OCI-LY1 (cell line): Measurements from ENCODE around the gene UGGT1.

Experiments used
- H2AFZ ChIP-seq: fragments of 200-600 bp; sonication (generic), shearing (Covaris generic); 2 replicates; pipeline ENCODE4 v1.6.0; 2014; ENCODE audit warnings: antibody characterized with exemption, mild to moderate bottlenecking, low read length
- H3F3A ChIP-seq: fragments of 200-600 bp; sonication (generic), shearing (Covaris generic); 2 replicates; pipeline ENCODE4 v1.6.0; 2014; ENCODE audit warnings: mild to moderate bottlenecking, antibody characterized with exemption, low read length, moderate library complexity; ENCODE audit not compliant: insufficient read depth
- H3K27ac ChIP-seq: fragments of 200-600 bp; sonication (generic); 2 replicates; pipeline ENCODE4 v1.5.1; 2014; ENCODE audit warnings: low read length, mixed run types, mild to moderate bottlenecking, low read depth; ENCODE audit not compliant: poor library complexity, severe bottlenecking
- H3K27me3 ChIP-seq: fragments of 200-600 bp; sonication (generic); 2 replicates; pipeline ENCODE4 v1.6.0; 2014; ENCODE audit warnings: antibody characterized with exemption, mild to moderate bottlenecking, low read length, moderate library complexity; ENCODE audit not compliant: insufficient read depth
- H3K36me3 ChIP-seq: fragments of 200-600 bp; sonication (generic); 2 replicates; pipeline ENCODE4 v1.6.1; 2014; ENCODE audit warnings: mild to moderate bottlenecking, antibody characterized with exemption, low read length, moderate library complexity, mixed read lengths; ENCODE audit not compliant: insufficient read depth
- H3K4me1 ChIP-seq: fragments of 200-600 bp; sonication (generic); 2 replicates; pipeline ENCODE4 v1.5.1; 2014; ENCODE audit warnings: mild to moderate bottlenecking, low read length, moderate library complexity; ENCODE audit not compliant: insufficient read depth, severe bottlenecking
- H3K4me2 ChIP-seq: fragments of 200-600 bp; sonication (generic), shearing (Covaris generic); 2 replicates; pipeline ENCODE4 v1.6.1; 2014; ENCODE audit warnings: low read length
- H3K4me3 ChIP-seq: fragments of 200-600 bp; sonication (generic); 2 replicates; pipeline ENCODE4 v1.5.1; 2014; ENCODE audit warnings: low read length, low read depth, mild to moderate bottlenecking, mixed read lengths; ENCODE audit not compliant: poor library complexity, severe bottlenecking
- H3K79me2 ChIP-seq: fragments of 200-600 bp; shearing (Covaris generic); 2 replicates; pipeline ENCODE4 v1.6.1; 2016; ENCODE audit warnings: mixed run types, low read length, mixed read lengths; ENCODE audit not compliant: insufficient read depth
- H3K9ac ChIP-seq: fragments of 200-600 bp; sonication (generic), shearing (Covaris generic); 2 replicates; pipeline ENCODE4 v1.6.1; 2014; ENCODE audit warnings: mild to moderate bottlenecking, low read length, mixed read lengths
- H3K9me2 ChIP-seq: fragments of 200-600 bp; sonication (generic), shearing (Covaris generic); 2 replicates; pipeline ENCODE4 v1.6.1; 2014; ENCODE audit warnings: low read depth, mild to moderate bottlenecking, low read length, mixed read lengths
- H3K9me3 ChIP-seq: fragments of 200-600 bp; shearing (Covaris generic); 2 replicates; pipeline ENCODE4 v1.6.1; 2014; ENCODE audit warnings: low read length, mixed read lengths
- H4K20me1 ChIP-seq: fragments of 200-600 bp; sonication (generic), shearing (Covaris generic); 2 replicates; pipeline ENCODE4 v1.6.0; 2016; ENCODE audit warnings: mild to moderate bottlenecking, low read length; ENCODE audit not compliant: insufficient read depth
- CTCF ChIP-seq: fragments of 200-600 bp; sonication (generic), shearing (Covaris generic); IDR thresholded peaks from 2 replicates; pipeline ENCODE4 v1.5.1; 2017; ENCODE audit warnings: mild to moderate bottlenecking, antibody characterized with exemption, low read length, moderate library complexity, mixed read lengths
- EZH2 ChIP-seq: fragments of 200-600 bp; sonication (generic), shearing (Covaris generic); IDR thresholded peaks from 2 replicates; pipeline ENCODE4 v1.8.0; 2017; ENCODE audit warnings: borderline replicate concordance, mixed run types, mild to moderate bottlenecking, antibody characterized with exemption, low read length, moderate library complexity, mixed read lengths

UGGT1 gene

GRCh38 chr2:128109243-128109642, 18.2 kb downstream of the UGGT1 start:
- Histone ChIP-seq H3K4me2 (no peak overlapping the region), H3K9ac (no peak overlapping the region), H3K4me3 (no peak overlapping the region), H3K9me2 (no peaks in the 10 kb centered on the region), H3K9me3 (no peaks in the 10 kb centered on the region), H3K4me1 (no peaks in the 10 kb centered on the region), H3F3A (no peaks in the 10 kb centered on the region), H2AFZ (no peak overlapping the region), H3K36me3 (peaks cover 60% of the 10 kb centered on the region), H3K27me3 (no peaks in the 10 kb centered on the region), H3K79me2 (0 out of 2 replicates have a peak, but pooled peaks cover under 1% of the 10 kb centered on the region), H3K27ac (no peak overlapping the region), H4K20me1 (0 out of 2 replicates have a peak, but pooled peaks cover 3% of the 10 kb centered on the region)
- TF ChIP-seq CTCF (no peak), EZH2 (no peak)

GRCh38 chr2:128115921-128116623, 25.1 kb downstream of the UGGT1 start:
- H3K9ac ChIP-seq: no peak overlapping the region
- H3K79me2 ChIP-seq: no peaks in the 10 kb centered on the region
- no peaks in the 10 kb centered on the region for H3K4me1 ChIP-seq
- H3K4me2 ChIP-seq: no peak overlapping the region
- no peak overlapping the region for H3K27ac ChIP-seq
- no peaks in the 10 kb centered on the region for H3K9me3 ChIP-seq
- no peaks in the 10 kb centered on the region for H4K20me1 ChIP-seq
- no peak overlapping the region for H2AFZ ChIP-seq
- H3K9me2 ChIP-seq: no peaks in the 10 kb centered on the region
- H3K36me3 ChIP-seq: peaks cover 85% of the 10 kb centered on the region
- TF ChIP-seq EZH2 (no peak), CTCF (no peak)
- no peaks in the 10 kb centered on the region for H3F3A ChIP-seq
- no peak overlapping the region for H3K4me3 ChIP-seq
- H3K27me3 ChIP-seq: no peaks in the 10 kb centered on the region

- Histone ChIP-seq H3K4me1 (no peaks in the 10 kb centered on the region), H3F3A (no peaks in the 10 kb centered on the region), H3K9me3 (no peaks in the 10 kb centered on the region), H3K27ac (no peak overlapping the region), H4K20me1 (no peaks in the 10 kb centered on the region), H3K27me3 (no peaks in the 10 kb centered on the region), H3K9me2 (no peaks in the 10 kb centered on the region), H3K79me2 (no peaks in the 10 kb centered on the region), H3K36me3 (peaks cover 92% of the 10 kb centered on the region), H3K9ac (no peak overlapping the region), H2AFZ (no peak overlapping the region), H3K4me3 (no peak overlapping the region), H3K4me2 (no peak overlapping the region)
- TF ChIP-seq CTCF (no peak), EZH2 (no peak)
These were observed 43.6 kb downstream of the UGGT1 start for GRCh38 chr2:128134573-128134972.
